Neural progenitor cell (in vitro differentiated cells): ENCODE data around the gene MTIF2.

Experiments used
- EZH2 ChIP-seq: fragments of 200-600 bp; sonication (generic); IDR thresholded peaks from 2 replicates; pipeline ENCODE4 v1.6.1; 2017; ENCODE audit warnings: antibody characterized with exemption, mild to moderate bottlenecking, moderate library complexity
- TF ChIP-seq, protein P1 (sequence below): fragments of 200-600 bp; sonication (generic); IDR thresholded peaks from 2 replicates; pipeline ENCODE4 v1.5.1; 2017; ENCODE audit warnings: antibody characterized with exemption, mild to moderate bottlenecking

DNA sequence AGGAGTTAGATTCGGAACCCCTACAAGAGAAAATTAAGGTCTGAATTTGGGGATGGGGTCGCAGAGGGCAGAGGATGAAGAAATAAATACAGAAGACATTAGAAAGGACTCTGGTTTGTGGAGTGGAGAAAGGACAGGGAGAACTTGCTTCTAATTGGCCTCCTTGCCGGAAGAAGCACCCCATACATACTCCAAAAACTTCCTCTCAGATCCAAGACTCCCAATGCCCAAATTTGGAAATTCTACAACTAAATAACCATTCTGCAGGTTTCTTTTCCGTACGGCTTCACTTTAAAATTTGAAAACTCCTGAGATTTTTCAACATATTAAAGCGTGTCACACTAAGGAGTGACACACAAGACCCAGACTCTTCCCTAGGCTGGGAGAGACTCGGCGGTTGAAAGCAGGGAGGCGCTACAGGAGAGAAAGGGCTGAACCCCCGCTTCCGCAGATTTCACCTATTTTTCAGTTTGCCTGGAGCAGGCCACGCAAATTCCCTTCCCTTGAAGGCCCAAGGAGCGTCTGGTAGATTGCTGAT, 37.4 kb downstream of the MTIF2 start:
- TF ChIP-seq, protein P1, sequence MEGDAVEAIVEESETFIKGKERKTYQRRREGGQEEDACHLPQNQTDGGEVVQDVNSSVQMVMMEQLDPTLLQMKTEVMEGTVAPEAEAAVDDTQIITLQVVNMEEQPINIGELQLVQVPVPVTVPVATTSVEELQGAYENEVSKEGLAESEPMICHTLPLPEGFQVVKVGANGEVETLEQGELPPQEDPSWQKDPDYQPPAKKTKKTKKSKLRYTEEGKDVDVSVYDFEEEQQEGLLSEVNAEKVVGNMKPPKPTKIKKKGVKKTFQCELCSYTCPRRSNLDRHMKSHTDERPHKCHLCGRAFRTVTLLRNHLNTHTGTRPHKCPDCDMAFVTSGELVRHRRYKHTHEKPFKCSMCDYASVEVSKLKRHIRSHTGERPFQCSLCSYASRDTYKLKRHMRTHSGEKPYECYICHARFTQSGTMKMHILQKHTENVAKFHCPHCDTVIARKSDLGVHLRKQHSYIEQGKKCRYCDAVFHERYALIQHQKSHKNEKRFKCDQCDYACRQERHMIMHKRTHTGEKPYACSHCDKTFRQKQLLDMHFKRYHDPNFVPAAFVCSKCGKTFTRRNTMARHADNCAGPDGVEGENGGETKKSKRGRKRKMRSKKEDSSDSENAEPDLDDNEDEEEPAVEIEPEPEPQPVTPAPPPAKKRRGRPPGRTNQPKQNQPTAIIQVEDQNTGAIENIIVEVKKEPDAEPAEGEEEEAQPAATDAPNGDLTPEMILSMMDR, result no peak
- no peak for TF ChIP-seq EZH2
